Fibroblast of lung (primary cell): ENCODE measurements around the gene UCN2.

Experiments used
- EZH2 ChIP-seq: IDR thresholded peaks from 2 replicates; pipeline ENCODE4 v1.5.1; 2012; ENCODE audit warnings: low read length, control low read depth, mild to moderate bottlenecking; ENCODE audit errors: missing control alignments
- TF ChIP-seq, protein P1 (sequence below), 2 donors: IDR thresholded peaks in 1 of 2; conservative IDR thresholded peaks in 1 of 2; 1 replicate in 1 of 2; 2 replicates in 1 of 2; pipeline ENCODE4 v1.5.1; 2011 to 2012; ENCODE audit warnings: low read length in 2 of 2, control low read depth in 1 of 2, inconsistent platforms in 1 of 2, low read depth in 1 of 2, mild to moderate bottlenecking in 1 of 2

DNA sequence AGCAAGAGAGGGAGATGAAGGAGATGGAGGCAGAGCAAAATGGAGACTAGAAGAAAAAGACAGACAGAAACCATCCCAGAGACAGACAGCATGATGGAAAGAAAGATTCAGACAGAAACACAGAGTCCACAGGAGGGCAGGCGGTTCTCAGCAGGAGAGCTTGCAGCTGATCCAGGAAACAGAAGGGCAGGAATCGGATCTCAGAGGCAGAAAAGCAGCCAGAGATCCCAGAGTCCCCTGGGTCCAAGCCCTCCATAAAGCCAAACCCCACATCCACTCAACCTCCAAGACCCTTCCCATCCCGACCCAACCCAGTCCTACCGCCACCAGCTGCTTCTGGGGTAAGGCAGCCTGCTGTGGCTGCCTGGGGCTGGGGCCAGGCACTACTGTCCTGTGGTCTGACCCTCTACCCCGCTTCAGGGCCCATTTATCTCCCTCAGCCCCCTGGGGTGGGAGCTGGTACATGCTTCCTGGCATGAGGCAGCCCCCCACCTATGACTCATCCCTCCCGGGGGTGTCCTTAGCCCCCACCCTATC lies at the start of gene UCN2:
- TF ChIP-seq, protein P1, sequence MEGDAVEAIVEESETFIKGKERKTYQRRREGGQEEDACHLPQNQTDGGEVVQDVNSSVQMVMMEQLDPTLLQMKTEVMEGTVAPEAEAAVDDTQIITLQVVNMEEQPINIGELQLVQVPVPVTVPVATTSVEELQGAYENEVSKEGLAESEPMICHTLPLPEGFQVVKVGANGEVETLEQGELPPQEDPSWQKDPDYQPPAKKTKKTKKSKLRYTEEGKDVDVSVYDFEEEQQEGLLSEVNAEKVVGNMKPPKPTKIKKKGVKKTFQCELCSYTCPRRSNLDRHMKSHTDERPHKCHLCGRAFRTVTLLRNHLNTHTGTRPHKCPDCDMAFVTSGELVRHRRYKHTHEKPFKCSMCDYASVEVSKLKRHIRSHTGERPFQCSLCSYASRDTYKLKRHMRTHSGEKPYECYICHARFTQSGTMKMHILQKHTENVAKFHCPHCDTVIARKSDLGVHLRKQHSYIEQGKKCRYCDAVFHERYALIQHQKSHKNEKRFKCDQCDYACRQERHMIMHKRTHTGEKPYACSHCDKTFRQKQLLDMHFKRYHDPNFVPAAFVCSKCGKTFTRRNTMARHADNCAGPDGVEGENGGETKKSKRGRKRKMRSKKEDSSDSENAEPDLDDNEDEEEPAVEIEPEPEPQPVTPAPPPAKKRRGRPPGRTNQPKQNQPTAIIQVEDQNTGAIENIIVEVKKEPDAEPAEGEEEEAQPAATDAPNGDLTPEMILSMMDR (conservative IDR thresholded peaks at IDR 0.05 in 1 of 2, IDR thresholded peaks at IDR 0.05 in 1 of 2; ENCODE audit: low read depth in 1 of 2, low read length in 2 of 2): no peak
- TF ChIP-seq EZH2: no peak
